OCI-LY7 (cell line): Measurements from ENCODE around the gene SPINK1. TPM values are rescaled to one million over a fixed set of nuclear protein-coding genes. Genes with fewer than 3 reads are reported as not detected.

Experiments
- BruUV-seq: library from RNA; stranded (reverse); fragments of 400-500 nt; replicated peaks from 2 replicates; lab custom pipeline; 2021; lab: Mats Ljungman, UMichigan
- CTCF ChIA-PET: fragments of 300-600 bp; sonication (Branson Sonifier 250); formaldehyde crosslinking; loops from one replicate; lab custom pipeline; 2022; ENCODE audit warnings: antibody characterized with exemption; ENCODE audit not compliant: unreplicated experiment; lab: Charles Lee
- POLR2A ChIA-PET: fragments of 300-600 bp; sonication (Branson Sonifier 250); formaldehyde crosslinking; loops from one replicate; lab custom pipeline; 2022; ENCODE audit warnings: antibody characterized with exemption; lab: Charles Lee
- DNase-seq: peaks from one replicate; pipeline ENCODE4 v3.0.0-alpha.2; 2015; ENCODE audit warnings: low spot score
- H2AFZ ChIP-seq: fragments of 200-600 bp; sonication (generic), shearing (Covaris generic); 2 replicates; pipeline ENCODE4 v1.6.1; 2014; ENCODE audit warnings: mild to moderate bottlenecking, antibody characterized with exemption, low read length, moderate library complexity
- H3K27ac ChIP-seq: fragments of 200-600 bp; sonication (generic); 2 replicates; pipeline ENCODE4 v1.5.1; 2014; ENCODE audit warnings: mixed run types, low read depth, mild to moderate bottlenecking, moderate library complexity, low read length, inconsistent platforms; ENCODE audit not compliant: poor library complexity, severe bottlenecking
- H3K36me3 ChIP-seq: fragments of 200-600 bp; sonication (generic); 2 replicates; pipeline ENCODE4 v1.6.1; 2014; ENCODE audit warnings: mild to moderate bottlenecking, antibody characterized with exemption, low read length, moderate library complexity, mixed read lengths; ENCODE audit not compliant: insufficient read depth
- H3K4me1 ChIP-seq: fragments of 200-600 bp; sonication (generic); 2 replicates; pipeline ENCODE4 v1.5.1; 2014; ENCODE audit warnings: mild to moderate bottlenecking, low read length; ENCODE audit not compliant: insufficient read depth, poor library complexity, severe bottlenecking
- H3K4me2 ChIP-seq: fragments of 200-600 bp; sonication (generic); 2 replicates; pipeline ENCODE4 v1.6.1; 2014; ENCODE audit warnings: mild to moderate bottlenecking, low read length
- H3K4me3 ChIP-seq: fragments of 200-600 bp; sonication (generic); 2 replicates; pipeline ENCODE4 v1.5.1; 2014; ENCODE audit warnings: mild to moderate bottlenecking, low read depth, low read length; ENCODE audit not compliant: poor library complexity, severe bottlenecking
- H3K79me2 ChIP-seq: fragments of 200-600 bp; sonication (generic); 2 replicates; pipeline ENCODE4 v1.6.1; 2016; ENCODE audit warnings: low read depth, mild to moderate bottlenecking, low read length, moderate library complexity, mixed read lengths; ENCODE audit not compliant: insufficient read depth
- H3K9me2 ChIP-seq: fragments of 200-600 bp; sonication (generic); 2 replicates; pipeline ENCODE4 v1.6.1; 2016; ENCODE audit warnings: mild to moderate bottlenecking, low read length, mixed read lengths; ENCODE audit not compliant: insufficient read depth
- H3K9me3 ChIP-seq: fragments of 200-600 bp; sonication (generic); 2 replicates; pipeline ENCODE4 v1.6.1; 2014; ENCODE audit warnings: mild to moderate bottlenecking, mixed run types, low read length, mixed read lengths
- H4K20me1 ChIP-seq: fragments of 200-600 bp; sonication (generic); 2 replicates; pipeline ENCODE4 v1.6.1; 2014; ENCODE audit warnings: mild to moderate bottlenecking, antibody characterized with exemption, low read length, moderate library complexity, mixed read lengths; ENCODE audit not compliant: insufficient read depth
- CTCF ChIP-seq: fragments of 200-600 bp; sonication (generic); conservative IDR thresholded peaks from 2 replicates; pipeline ENCODE4 v1.5.1; 2014; ENCODE audit warnings: mild to moderate bottlenecking, antibody characterized with exemption, low read length, moderate library complexity, mixed read lengths
- EZH2phosphoT487 ChIP-seq: fragments of 200-600 bp; sonication (generic); IDR thresholded peaks from 2 replicates; pipeline ENCODE4 v1.6.1; 2018; ENCODE audit warnings: low read depth, borderline replicate concordance, mild to moderate bottlenecking, mixed run types, antibody characterized with exemption, low read length, moderate library complexity, mixed read lengths
- intact Hi-C: fragments of 100-400 bp; cut with micrococcal nuclease; formaldehyde crosslinking; loops from one replicate; pipeline ENCODE4 v1.10.0; 2022; ENCODE audit not compliant: unreplicated experiment
- total RNA-seq, 2 experiments: library from RNA; depleted of rRNA in 1 of 2; stranded (reverse); fragments of >200 nt in 1 of 2; shearing (Covaris generic) in 1 of 2; gene quantifications; 2 replicates each; pipeline ENCODE4 v1.2.3, GENCODE V29; 2014 to 2022

SPINK1 gene
- total RNA-seq, 2 experiments from 2014 or later, result not detected

DNA sequence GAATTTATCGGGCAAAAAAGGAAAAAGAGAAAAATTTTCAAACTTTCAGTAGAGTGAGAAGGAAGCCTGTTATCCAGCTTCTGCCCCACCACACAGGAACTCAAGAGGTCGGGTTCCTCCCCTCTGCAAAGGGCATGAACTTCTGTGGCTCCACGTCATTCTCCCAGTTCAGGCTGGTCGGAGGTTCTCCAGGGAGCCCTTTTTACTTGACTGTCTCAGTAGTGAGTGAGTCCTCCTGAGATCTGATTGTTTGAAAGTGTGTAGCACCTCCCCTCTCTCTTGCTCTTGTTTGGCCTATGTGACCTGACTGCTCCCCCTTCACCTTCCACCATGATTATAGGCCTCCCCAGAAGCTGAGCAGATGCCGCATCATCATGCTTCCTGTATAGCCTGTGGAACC lies 9.7 kb downstream of the SPINK1 start:
- no peak overlapping the region for H3K4me3 ChIP-seq
- intact Hi-C loops, result loop anchor here (1.0 to 10.0 kb wide), 3 partner anchors 193 to 597 kb away; no protein-coding TSS in a partner anchor
- H3K4me1 ChIP-seq, result no peaks in the 10 kb centered on the region
- no peaks in the 10 kb centered on the region for H3K79me2 ChIP-seq
- no peak overlapping the region for H3K27ac ChIP-seq
- H3K36me3 ChIP-seq, result no peaks in the 10 kb centered on the region
- H2AFZ ChIP-seq, result no peak overlapping the region
- CTCF ChIA-PET, result interaction anchor here (1.3 kb wide), 1 partner anchor 192 kb away, joined by 4 read pairs; no protein-coding TSS in a partner anchor
- BruUV-seq, result no TSS peak
- POLR2A ChIA-PET, result no interaction called here
- TF ChIP-seq CTCF, result no peak
- H3K9me2 ChIP-seq, result no peaks in the 10 kb centered on the region
- no peaks in the 10 kb centered on the region for H4K20me1 ChIP-seq
- H3K4me2 ChIP-seq, result no peak overlapping the region
- no peak for DNase-seq
- no peaks in the 10 kb centered on the region for H3K9me3 ChIP-seq

- no peak overlapping the region for H3K27ac ChIP-seq
- BruUV-seq, result no TSS peak
- no peaks in the 10 kb centered on the region for H3K9me3 ChIP-seq
- no peaks in the 10 kb centered on the region for H3K4me1 ChIP-seq
- no peaks in the 10 kb centered on the region for H3K36me3 ChIP-seq
- no peaks in the 10 kb centered on the region for H4K20me1 ChIP-seq
- no peaks in the 10 kb centered on the region for H3K9me2 ChIP-seq
- no peak overlapping the region for H3K4me2 ChIP-seq
- no peak overlapping the region for H2AFZ ChIP-seq
- H3K79me2 ChIP-seq, result no peaks in the 10 kb centered on the region
- DNase-seq, result no peak
- ChIA-PET CTCF (interaction anchor here (0.6 to 1.5 kb wide), 2 partner anchors 191 to 1254 kb away, joined by 3 read pairs; no protein-coding TSS in a partner anchor), POLR2A (interaction anchor here (0.6 to 1.4 kb wide), 8 partner anchors 14 to 191 kb away, joined by 3 to 4 read pairs (median 3); partner anchors contain the start of gene JAKMIP2)
- intact Hi-C loops, result no loop called here
- no peak for TF ChIP-seq EZH2phosphoT487
- TF ChIP-seq CTCF, result no peak
- H3K4me3 ChIP-seq, result no peak overlapping the region
Observed at GRCh38 chr5:147819261-147819770, 12.2 kb downstream of the SPINK1 start.

DNA sequence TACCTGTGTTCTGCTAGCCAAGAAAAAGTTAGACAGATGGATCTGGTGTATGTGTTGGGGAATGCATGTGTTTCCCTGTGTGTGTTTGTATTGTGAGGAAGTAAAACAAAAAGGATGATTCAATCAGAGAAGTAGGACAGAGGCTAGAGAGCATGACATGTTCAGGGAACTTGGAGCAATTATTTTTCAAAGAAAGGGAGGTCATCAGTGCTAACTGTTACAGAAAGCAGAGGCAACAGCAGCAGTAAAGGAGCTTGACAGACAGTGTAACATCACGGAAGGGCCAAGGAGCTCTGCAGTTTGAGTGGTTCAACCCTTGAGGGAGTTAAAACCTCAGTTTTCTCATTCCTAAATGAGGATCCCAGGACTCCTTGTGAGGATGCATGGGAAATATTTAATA lies 13.2 kb downstream of the SPINK1 start:
- CTCF ChIA-PET, result interaction anchor here (1.5 kb wide), 1 partner anchor 190 kb away, joined by 3 read pairs; no protein-coding TSS in a partner anchor
- no peak for TF ChIP-seq EZH2phosphoT487
- TF ChIP-seq CTCF, result no peak
- BruUV-seq, result no TSS peak
- intact Hi-C loops, result no loop called here
- POLR2A ChIA-PET, result interaction anchor here (0.6 to 1.4 kb wide), 8 partner anchors 10 to 166 kb away, joined by 3 to 4 read pairs (median 3); no protein-coding TSS in a partner anchor
- no peaks in the 10 kb centered on the region for H3K4me1 ChIP-seq
- H3K27ac ChIP-seq, result no peak overlapping the region
- H3K9me3 ChIP-seq, result no peaks in the 10 kb centered on the region
- no peaks in the 10 kb centered on the region for H4K20me1 ChIP-seq
- no peak overlapping the region for H3K4me2 ChIP-seq
- no peak overlapping the region for H3K4me3 ChIP-seq
- no peaks in the 10 kb centered on the region for H3K9me2 ChIP-seq
- H3K79me2 ChIP-seq, result no peaks in the 10 kb centered on the region
- no peak for DNase-seq
- H2AFZ ChIP-seq, result no peak overlapping the region
- H3K36me3 ChIP-seq, result no peaks in the 10 kb centered on the region
